RPMI8226 (cell line): ENCODE data around the gene ARHGAP6.
"Not testable (repeated sequence)": the region's sequence is repeated elsewhere in the genome, so short reads cannot be mapped to it uniquely, and the experiment has no call there.

Source experiments
- DNase-seq: peaks from one replicate; pipeline ENCODE4 v3.0.0-alpha.2; 2015

The ARHGAP6 gene

GRCh38 chrX:11641349-11642065, 24.2 kb downstream of the ARHGAP6 start:
- DNase-seq = no peak

- DNase-seq = no peak
These were observed 25.6 kb downstream of the ARHGAP6 start for GRCh38 chrX:11640089-11640488.

- no peak for DNase-seq
These were observed 33.0 kb downstream of the ARHGAP6 start for GRCh38 chrX:11632732-11633131.

GRCh38 chrX:11629593-11630211, 36.0 kb downstream of the ARHGAP6 start:
- no peak for DNase-seq

- DNase-seq = no peak
These were observed 37.3 kb downstream of the ARHGAP6 start for GRCh38 chrX:11628399-11628798.

GRCh38 chrX:11626351-11626750, 39.4 kb downstream of the ARHGAP6 start:
- DNase-seq = no peak

- no peak for DNase-seq
These were observed 46.3 kb downstream of the ARHGAP6 start for GRCh38 chrX:11619441-11619840.

GRCh38 chrX:11614253-11614652, 51.5 kb downstream of the ARHGAP6 start:
- not testable (repeated sequence) for DNase-seq

GRCh38 chrX:11611965-11612364, 53.8 kb downstream of the ARHGAP6 start:
- DNase-seq = peak; percentile 20

- no peak for DNase-seq
These were observed 54.6 kb downstream of the ARHGAP6 start for GRCh38 chrX:11611161-11611560.

GRCh38 chrX:11609109-11609508, 56.6 kb downstream of the ARHGAP6 start:
- DNase-seq = no peak

- no peak for DNase-seq
These were observed 59.3 kb downstream of the ARHGAP6 start for GRCh38 chrX:11606408-11606807.

- DNase-seq = no peak
These were observed 65.1 kb downstream of the ARHGAP6 start for GRCh38 chrX:11600578-11600977.

GRCh38 chrX:11597479-11597878, 68.2 kb downstream of the ARHGAP6 start:
- DNase-seq = no peak

- DNase-seq = no peak
These were observed 73.9 kb downstream of the ARHGAP6 start for GRCh38 chrX:11591723-11592346.

GRCh38 chrX:11589641-11590040, 76.1 kb downstream of the ARHGAP6 start:
- no peak for DNase-seq

GRCh38 chrX:11588097-11588496, 77.6 kb downstream of the ARHGAP6 start:
- DNase-seq = no peak

GRCh38 chrX:11585174-11585573, 80.5 kb downstream of the ARHGAP6 start:
- no peak for DNase-seq

GRCh38 chrX:11580789-11581188, 84.9 kb downstream of the ARHGAP6 start:
- DNase-seq = no peak

GRCh38 chrX:11579636-11580600, 85.8 kb downstream of the ARHGAP6 start:
- DNase-seq = no peak

- DNase-seq = not testable (repeated sequence)
These were observed 87.4 kb downstream of the ARHGAP6 start for GRCh38 chrX:11578301-11578700.

GRCh38 chrX:11577603-11578002, 88.1 kb downstream of the ARHGAP6 start:
- no peak for DNase-seq

GRCh38 chrX:11575332-11575731, 90.4 kb downstream of the ARHGAP6 start:
- no peak for DNase-seq
